T-helper 17 cell (primary cell): Measurements from ENCODE around the gene CMYA5. TPM values are rescaled to one million over a fixed set of nuclear protein-coding genes. Genes with fewer than 3 reads are reported as not detected.
"Not testable (repeated sequence)": the region's sequence is repeated elsewhere in the genome, so short reads cannot be mapped to it uniquely, and the experiment has no call there.

Source experiments
- ATAC-seq: fragments of 150-1000 bp; cut with Tn5 transposase; 2 replicates; pipeline ENCODE4 v1.10.0; 2021; ENCODE audit warnings: mild to moderate bottlenecking, moderate library complexity
- DNase-seq, 3 donors: peaks; one replicate each; pipeline versions ENCODE4 v3.0.0 to v3.0.0-alpha.2; 2020 to 2021
- H3K9me3 ChIP-seq: one replicate; pipeline ENCODE4 v1.7.0; 2013; ENCODE audit warnings: low read length, mild to moderate bottlenecking; ENCODE audit not compliant: control insufficient read depth, poor library complexity, severe bottlenecking
- H3K27ac Mint-ChIP-seq: one replicate; pipeline ENCODE4 v1.8.0; 2022; ENCODE audit warnings: mild to moderate bottlenecking, moderate library complexity, mixed read lengths
- H3K27me3 Mint-ChIP-seq: one replicate; pipeline ENCODE4 v1.8.0; 2022; ENCODE audit warnings: mixed read lengths
- H3K36me3 Mint-ChIP-seq: one replicate; pipeline ENCODE4 v1.8.0; 2022; ENCODE audit warnings: low read depth, mixed read lengths
- H3K4me1 Mint-ChIP-seq: one replicate; pipeline ENCODE4 v1.8.0; 2022; ENCODE audit warnings: mild to moderate bottlenecking, mixed read lengths
- H3K4me3 Mint-ChIP-seq: one replicate; pipeline ENCODE4 v1.8.0; 2022; ENCODE audit warnings: mild to moderate bottlenecking, moderate library complexity, mixed read lengths
- total RNA-seq, 4 donors: library from RNA in 2 of 4; stranded (reverse) in 2 of 4; gene quantifications; one replicate each; pipeline ENCODE4 v1.2.3 and lab custom pipeline; 2022 to 2026

CMYA5 gene
- under 1 TPM; 0.15 to 0.23 TPM for total RNA-seq
- total RNA-seq (lab: John Stamatoyannopoulos, UW), result 1.3 to 4.8 reads per million in 2 donors

DNA sequence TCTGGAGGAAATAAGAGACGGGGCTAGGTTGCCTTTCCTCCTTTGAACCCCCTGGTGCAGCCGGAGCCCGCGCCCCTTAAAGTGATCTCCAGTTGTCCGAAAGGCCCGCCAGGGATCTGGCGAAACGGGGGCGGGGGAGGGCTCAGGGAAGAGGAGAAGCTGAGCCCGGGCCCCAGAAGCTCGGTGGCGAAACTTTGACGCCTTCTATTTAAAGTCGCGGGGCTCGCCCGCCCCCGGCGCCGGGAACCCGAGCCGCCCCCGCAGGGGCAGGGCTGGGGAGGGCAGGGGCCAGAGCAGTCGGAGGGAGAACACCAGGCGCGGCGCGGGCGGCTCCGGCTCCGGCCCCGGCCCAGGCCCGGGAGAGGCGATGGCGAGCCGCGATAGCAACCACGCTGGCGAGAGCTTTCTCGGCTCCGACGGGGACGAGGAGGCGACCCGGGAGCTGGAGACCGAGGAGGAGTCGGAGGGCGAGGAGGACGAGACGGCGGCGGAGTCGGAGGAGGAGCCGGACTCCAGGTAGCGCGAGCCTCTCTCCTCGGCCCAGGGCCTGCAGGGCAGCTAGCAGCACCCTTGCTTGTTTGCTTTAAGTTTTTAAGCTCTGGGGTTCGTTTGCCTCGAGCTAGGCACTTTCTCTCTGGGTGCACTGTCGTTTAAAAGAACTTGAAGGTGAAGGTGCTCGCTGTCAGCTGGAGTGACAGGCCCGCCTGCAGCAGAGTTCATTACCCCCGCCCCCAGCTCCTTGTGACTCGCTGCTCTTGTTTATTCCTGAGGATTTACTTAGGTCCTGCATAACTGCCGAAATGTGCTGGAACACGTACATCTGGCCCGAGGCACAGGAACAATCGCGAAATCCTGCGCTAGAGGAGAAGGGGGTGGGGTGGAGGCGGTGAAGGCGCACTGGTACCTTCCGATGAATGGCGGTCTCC lies at the start of gene CMYA5:
CMYA5 (plus strand) TSS at position 296 of the 926 bp plus-strand sequence; CDS start at position 368, 72 bp downstream.
- H3K4me1 Mint-ChIP-seq, result peaks cover 5% of the 10 kb centered on the region
- no peak for ATAC-seq
- H3K36me3 Mint-ChIP-seq, result peaks cover 4% of the 10 kb centered on the region
- no peaks in the 10 kb centered on the region for H3K9me3 ChIP-seq
- no peak within 1 kb of the TSS for H3K4me3 Mint-ChIP-seq
- no peak within 1 kb of the TSS for H3K27ac Mint-ChIP-seq
- DNase-seq, result no peak
- H3K27me3 Mint-ChIP-seq, result no peaks in the 10 kb centered on the region

DNA sequence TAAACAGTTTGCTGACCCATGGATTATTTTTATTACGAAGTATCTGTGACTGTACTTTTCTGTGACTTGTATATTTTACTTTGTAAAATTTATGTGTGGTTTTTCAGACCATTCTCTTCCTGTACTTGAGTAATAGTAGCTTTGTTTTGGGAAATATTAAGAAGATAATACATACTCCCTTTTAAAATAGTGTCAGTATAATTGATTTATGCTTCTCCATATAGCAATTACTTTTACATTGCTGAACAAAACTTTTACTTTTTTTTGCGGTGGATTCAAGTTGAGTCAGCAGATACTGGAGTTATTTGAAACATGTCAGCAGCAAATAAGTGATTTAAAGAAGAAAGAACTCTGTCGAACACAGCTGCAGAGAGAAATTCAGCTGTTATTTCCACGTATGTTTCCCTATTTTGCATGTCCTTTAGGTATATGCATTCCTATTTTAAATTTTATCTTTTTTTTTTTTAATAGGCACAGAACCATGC lies 49.0 kb upstream of the CMYA5 start:
- peaks cover 18% of the 10 kb centered on the region for H3K4me1 Mint-ChIP-seq
- peaks cover 12% of the 10 kb centered on the region for H3K36me3 Mint-ChIP-seq
- no peaks in the 10 kb centered on the region for H3K9me3 ChIP-seq
- H3K27ac Mint-ChIP-seq, result peak overlapping the region; percentile 67
- no peak for ATAC-seq
- DNase-seq, result no peak
- H3K27me3 Mint-ChIP-seq, result no peaks in the 10 kb centered on the region
- no peak overlapping the region for H3K4me3 Mint-ChIP-seq

DNA sequence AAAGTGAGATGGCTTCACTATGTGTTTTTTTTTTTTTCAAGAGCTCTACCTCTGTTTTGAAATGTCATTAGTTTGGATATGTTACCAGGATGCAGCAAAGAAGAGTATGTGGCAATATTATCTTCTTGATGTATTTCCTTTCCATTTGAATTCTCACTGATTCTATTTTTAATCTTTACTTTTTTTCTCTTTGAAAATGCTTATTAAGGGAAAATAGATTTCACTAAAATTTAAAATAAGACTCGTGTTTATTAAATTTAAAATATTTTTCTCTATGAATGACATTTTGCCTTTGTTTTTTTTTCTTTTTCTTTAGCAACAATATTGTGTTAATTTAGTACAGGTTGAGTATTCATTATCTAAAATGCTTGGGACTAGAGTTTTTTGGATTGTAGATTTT lies 48.2 kb upstream of the CMYA5 start:
- Mint-ChIP-seq H3K27me3 (no peaks in the 10 kb centered on the region), H3K36me3 (peaks cover 12% of the 10 kb centered on the region), H3K27ac (no peak overlapping the region), H3K4me1 (peaks cover 18% of the 10 kb centered on the region), H3K4me3 (no peak overlapping the region)
- no peak for DNase-seq
- no peaks in the 10 kb centered on the region for H3K9me3 ChIP-seq
- no peak for ATAC-seq

DNA sequence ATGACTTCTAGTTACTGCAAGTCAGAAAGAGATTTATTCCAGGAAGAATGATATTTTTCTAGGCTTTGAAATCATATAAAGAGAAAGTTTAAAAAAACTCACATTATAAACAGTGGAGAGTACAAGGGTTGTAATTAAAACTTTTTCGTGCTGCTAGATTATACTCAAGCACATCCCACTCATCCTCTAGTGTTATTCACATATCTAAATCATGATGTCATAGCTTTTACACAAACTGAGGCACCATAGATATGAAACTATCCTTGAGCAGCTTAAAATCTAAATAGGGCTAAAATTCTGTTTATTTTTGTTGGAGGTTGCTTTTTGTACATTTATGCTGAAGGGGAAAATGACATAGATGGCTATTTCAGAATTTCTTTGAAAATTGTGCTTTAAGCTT lies 47.4 kb upstream of the CMYA5 start:
- no peaks in the 10 kb centered on the region for H3K9me3 ChIP-seq
- Mint-ChIP-seq H3K4me3 (no peak overlapping the region), H3K36me3 (peaks cover 12% of the 10 kb centered on the region), H3K27me3 (no peaks in the 10 kb centered on the region), H3K27ac (no peak overlapping the region), H3K4me1 (peaks cover 18% of the 10 kb centered on the region)
- ATAC-seq, result no peak
- no peak for DNase-seq

DNA sequence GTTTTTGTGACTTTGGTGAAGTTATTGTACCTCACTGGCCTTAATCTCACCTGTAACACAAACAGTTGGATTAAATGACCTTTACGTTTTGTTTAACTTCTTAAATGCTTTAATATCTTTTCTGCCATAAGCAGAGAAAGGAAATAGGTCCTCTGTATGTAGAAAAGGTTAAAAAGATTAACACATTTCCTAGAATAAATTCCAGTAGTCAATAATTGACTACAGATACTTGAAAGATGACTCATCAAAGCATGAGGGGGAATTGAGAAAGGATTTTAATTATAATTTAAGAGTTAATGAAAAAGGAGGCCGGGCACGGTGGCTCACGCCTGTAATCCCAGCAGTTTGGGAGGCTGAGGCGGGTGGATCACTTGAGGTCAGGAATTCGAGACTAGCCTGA lies 35.8 kb upstream of the CMYA5 start:
- H3K36me3 Mint-ChIP-seq, result no peaks in the 10 kb centered on the region
- DNase-seq (no peak), ATAC-seq (no peak)
- no peaks in the 10 kb centered on the region for H3K9me3 ChIP-seq
- no peaks in the 10 kb centered on the region for H3K27me3 Mint-ChIP-seq
- no peak overlapping the region for H3K4me3 Mint-ChIP-seq
- peaks cover 3% of the 10 kb centered on the region for H3K4me1 Mint-ChIP-seq
- H3K27ac Mint-ChIP-seq, result peak overlapping the region; percentile 4

DNA sequence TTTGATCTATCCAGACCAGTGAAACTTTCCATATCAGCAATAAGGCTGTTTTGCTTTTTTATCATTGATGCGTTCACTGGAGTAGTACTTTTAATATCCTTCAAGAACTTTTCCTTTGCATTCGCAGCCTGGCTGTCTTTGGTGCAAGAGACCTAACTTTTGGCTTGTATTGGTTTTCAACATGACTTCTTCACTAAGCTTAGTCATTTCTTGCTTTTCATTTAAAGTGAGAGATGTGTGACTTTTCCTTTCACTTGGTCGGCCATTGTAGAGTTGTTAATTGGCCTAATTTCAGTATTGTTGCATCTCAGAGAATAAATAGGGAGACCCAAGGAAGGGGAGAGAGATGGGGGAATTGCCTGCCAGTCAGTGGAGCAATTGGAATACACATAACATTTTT lies 26.4 kb upstream of the CMYA5 start:
- Mint-ChIP-seq H3K36me3 (peaks cover 6% of the 10 kb centered on the region), H3K4me3 (no peak overlapping the region), H3K27me3 (no peaks in the 10 kb centered on the region), H3K27ac (peak overlapping the region; percentile 5), H3K4me1 (peaks cover 7% of the 10 kb centered on the region)
- ATAC-seq (no peak), DNase-seq (no peak)
- H3K9me3 ChIP-seq, result no peaks in the 10 kb centered on the region

DNA sequence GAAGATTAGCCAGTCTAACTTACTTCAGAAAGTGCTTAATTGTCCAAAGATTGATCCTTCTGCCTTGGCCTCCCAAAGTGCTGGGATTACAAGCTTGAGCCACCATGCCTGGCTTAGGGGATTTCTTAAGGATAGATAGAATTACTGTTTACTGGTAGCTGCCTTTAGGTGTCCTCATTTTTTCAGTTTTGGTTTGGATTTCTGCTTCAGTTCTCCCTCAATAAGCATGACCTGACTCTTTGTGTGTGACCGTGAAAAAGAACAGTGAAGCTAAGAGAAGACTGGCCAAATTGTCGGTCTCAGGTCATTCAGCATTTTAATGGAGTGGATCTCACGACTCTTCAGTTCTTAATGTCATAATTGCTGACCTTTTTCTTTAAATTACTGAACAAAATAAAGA lies 22.9 kb upstream of the CMYA5 start:
- no peak for DNase-seq
- no peaks in the 10 kb centered on the region for H3K9me3 ChIP-seq
- Mint-ChIP-seq H3K4me3 (no peak overlapping the region), H3K27ac (peak overlapping the region; percentile 4), H3K27me3 (no peaks in the 10 kb centered on the region), H3K36me3 (peaks cover 6% of the 10 kb centered on the region), H3K4me1 (peaks cover 8% of the 10 kb centered on the region)
- ATAC-seq, result no peak

DNA sequence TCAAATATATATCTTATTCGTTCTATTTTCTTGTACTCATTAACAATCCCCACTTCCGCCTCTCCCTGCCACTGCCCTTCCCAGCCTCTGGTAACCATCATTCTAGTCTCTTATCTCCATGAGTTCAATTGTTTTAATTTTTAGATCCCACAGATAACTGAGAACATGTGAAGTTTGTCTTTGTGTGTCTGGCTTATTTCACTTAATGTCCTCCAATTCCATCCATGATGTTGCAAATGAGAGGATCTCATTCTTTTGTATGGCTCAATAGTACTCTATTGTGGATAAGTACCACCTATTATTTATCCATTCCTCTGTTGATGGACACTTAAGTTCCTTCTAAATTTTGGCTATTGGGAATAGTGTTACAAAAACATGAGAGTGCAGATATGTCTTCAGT lies 17.2 kb upstream of the CMYA5 start:
- Mint-ChIP-seq H3K36me3 (peaks cover 25% of the 10 kb centered on the region), H3K4me3 (no peak overlapping the region), H3K27ac (no peak overlapping the region), H3K4me1 (peaks cover 27% of the 10 kb centered on the region), H3K27me3 (no peaks in the 10 kb centered on the region)
- no peaks in the 10 kb centered on the region for H3K9me3 ChIP-seq
- ATAC-seq (no peak), DNase-seq (no peak)

DNA sequence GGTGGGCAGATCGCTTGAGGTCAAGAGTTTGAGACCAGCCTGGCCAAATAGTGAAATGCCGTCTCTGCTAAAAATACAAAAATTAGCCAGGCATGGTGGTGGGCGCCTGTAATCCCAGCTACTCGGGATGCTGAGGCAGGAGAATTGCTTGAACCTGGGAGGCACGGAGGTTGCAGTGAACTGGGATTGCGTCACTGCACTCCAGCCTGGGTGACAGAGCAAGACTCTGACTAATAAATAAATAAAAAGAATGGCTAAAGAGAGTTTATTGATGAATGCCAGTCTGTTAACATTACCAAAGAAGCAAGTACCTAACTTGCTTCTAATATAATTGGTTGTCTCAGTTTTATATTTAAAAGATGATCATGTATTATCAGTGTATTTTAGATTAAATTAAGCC lies 13.3 kb upstream of the CMYA5 start:
- ATAC-seq, DNase-seq, H3K27me3 Mint-ChIP-seq, H3K4me3 Mint-ChIP-seq, H3K27ac Mint-ChIP-seq, H3K9me3 ChIP-seq: not testable (repeated sequence)
- H3K36me3 Mint-ChIP-seq, result peaks cover 27% of the 10 kb centered on the region
- peaks cover 30% of the 10 kb centered on the region for H3K4me1 Mint-ChIP-seq

DNA sequence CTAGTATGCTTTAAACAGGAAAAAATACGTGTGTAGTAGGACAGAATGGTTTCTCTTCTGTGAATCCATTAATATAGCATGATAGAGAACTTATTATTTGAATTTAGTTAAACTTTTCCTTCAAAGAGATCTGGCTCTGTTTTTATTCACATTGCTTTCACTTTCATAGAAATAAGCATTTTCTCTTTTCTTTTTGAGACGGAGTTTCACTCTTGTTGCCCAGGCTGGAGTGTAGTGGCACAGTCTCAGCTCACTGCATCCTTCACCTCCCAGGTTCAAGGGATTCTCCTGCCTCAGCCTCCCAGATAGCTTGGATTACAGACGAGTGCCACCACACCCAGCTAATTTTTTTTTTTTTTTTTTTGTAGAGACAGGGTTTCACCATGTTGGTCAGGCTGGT lies 7.5 kb upstream of the CMYA5 start:
- not testable (repeated sequence) for ATAC-seq, H3K27me3 Mint-ChIP-seq, H3K4me1 Mint-ChIP-seq, DNase-seq, H3K4me3 Mint-ChIP-seq, H3K9me3 ChIP-seq
- H3K36me3 Mint-ChIP-seq, result peaks cover 15% of the 10 kb centered on the region
- peak overlapping the region; percentile 75 for H3K27ac Mint-ChIP-seq

DNA sequence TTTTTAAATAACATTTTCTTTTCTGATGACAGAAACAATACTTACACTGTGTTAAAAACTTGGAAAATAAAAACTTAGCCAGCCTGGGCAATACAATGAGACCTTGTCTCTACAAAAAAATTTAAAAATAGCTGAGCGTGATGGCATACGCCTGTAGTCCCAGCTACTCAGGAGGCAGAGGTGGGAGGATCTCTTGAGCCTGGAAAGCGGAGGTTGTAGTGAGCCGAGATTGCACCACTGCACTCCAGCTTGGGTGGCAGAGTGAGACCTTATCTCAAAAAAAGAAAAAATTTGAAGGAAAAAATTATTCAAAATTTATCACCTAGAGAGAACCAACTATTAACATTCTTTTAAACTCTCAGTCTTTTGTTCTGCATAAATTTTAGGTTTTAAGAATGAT lies 4.9 kb upstream of the CMYA5 start:
- Mint-ChIP-seq H3K27me3 (no peaks in the 10 kb centered on the region), H3K36me3 (peaks cover 15% of the 10 kb centered on the region)

DNA sequence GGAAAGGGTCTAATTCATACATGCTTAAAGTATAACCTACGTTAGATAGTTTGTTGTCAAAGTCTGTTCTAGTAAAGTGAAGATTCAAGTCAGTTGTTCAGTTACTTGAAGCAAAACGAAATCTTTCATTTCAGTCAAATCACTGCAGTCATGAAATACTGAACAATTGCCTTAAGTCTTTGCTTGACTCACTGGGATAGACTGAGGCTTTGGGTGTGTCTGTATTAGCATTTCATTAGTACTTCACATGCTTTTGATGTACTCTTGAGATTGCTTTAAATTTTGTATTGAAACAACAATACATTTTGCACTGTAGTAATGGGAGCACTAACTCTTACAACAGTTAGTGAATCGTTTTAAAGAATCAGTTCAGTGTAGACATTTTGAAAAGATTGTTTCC lies 4.0 kb upstream of the CMYA5 start:
- H3K27me3 Mint-ChIP-seq, result no peaks in the 10 kb centered on the region

More for the DNA sequence above, 4.9 kb upstream of the CMYA5 start:
- Mint-ChIP-seq H3K27ac (no peak overlapping the region), H3K4me3 (no peak overlapping the region), H3K4me1 (peaks cover 10% of the 10 kb centered on the region)
- H3K9me3 ChIP-seq, result no peaks in the 10 kb centered on the region
- ATAC-seq (no peak), DNase-seq (no peak)

DNA sequence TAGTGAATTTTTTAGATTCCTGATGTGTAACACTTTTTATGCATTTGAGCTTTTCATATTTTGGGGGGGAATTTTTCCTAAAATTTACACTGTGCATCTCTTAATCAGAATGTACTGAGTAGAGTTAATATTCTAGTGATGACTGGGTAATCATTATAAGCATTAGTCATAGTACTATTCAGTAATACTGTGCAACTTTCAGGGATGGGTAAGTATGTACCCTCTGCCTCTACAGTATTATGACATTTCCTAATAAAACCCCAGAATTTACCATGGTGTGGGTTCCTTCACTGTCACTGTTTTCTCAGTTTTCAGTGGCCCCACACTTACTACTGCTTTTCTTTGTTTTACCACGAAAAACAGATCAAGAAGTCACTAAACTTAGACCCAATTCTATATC lies 2.8 kb upstream of the CMYA5 start:
- H3K27me3 Mint-ChIP-seq, result no peaks in the 10 kb centered on the region
- no peak for DNase-seq
- peaks cover 8% of the 10 kb centered on the region for H3K4me1 Mint-ChIP-seq
- no peak for ATAC-seq
- H3K9me3 ChIP-seq, result no peaks in the 10 kb centered on the region
- H3K4me3 Mint-ChIP-seq, result no peak overlapping the region
- peaks cover 7% of the 10 kb centered on the region for H3K36me3 Mint-ChIP-seq
- no peak overlapping the region for H3K27ac Mint-ChIP-seq

More for the DNA sequence above, 4.0 kb upstream of the CMYA5 start:
- DNase-seq (no peak), ATAC-seq (no peak)
- peaks cover 13% of the 10 kb centered on the region for H3K36me3 Mint-ChIP-seq
- peaks cover 9% of the 10 kb centered on the region for H3K4me1 Mint-ChIP-seq
- H3K4me3 Mint-ChIP-seq, result no peak overlapping the region
- H3K9me3 ChIP-seq, result no peaks in the 10 kb centered on the region
- no peak overlapping the region for H3K27ac Mint-ChIP-seq

DNA sequence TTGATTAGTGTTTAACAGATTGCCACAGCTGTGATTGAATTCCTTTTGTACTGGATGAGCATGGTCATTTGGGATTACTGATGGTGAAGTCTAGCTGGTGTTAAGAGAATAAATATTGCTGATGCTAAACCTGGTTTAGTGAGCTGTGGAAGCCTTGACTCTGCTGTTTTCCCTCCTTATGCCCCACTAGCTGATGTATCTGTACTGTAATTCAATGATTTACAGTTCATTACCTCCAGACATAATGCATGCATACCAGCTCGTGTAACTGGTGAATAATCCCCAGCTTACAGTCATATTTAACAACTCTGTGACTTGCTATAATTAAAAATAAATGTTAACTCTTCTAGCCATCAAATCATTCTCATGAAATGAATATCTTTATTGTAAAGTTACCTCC lies 1.7 kb upstream of the CMYA5 start:
- Mint-ChIP-seq H3K36me3 (peaks cover 4% of the 10 kb centered on the region), H3K27ac (no peak overlapping the region), H3K4me3 (no peak overlapping the region), H3K4me1 (peaks cover 8% of the 10 kb centered on the region), H3K27me3 (no peaks in the 10 kb centered on the region)
- H3K9me3 ChIP-seq, result no peaks in the 10 kb centered on the region
- DNase-seq, result no peak
- ATAC-seq, result no peak
